Stimulated activated CD4-positive, alpha-beta T cell treated with anti-CD3 and anti-CD28 coated beads, Interleukin-1b, Interleukin-23, amount 100 ng/mL, for 1 hour (primary cell): Measurements from ENCODE around the gene CASKIN1.
"Not testable (repeated sequence)": the region's sequence is repeated elsewhere in the genome, so short reads cannot be mapped to it uniquely, and the experiment has no call there.

Experiments
- DNase-seq, 2 donors: peaks; one replicate each; pipeline ENCODE4 v3.0.0-alpha.2; 2020; ENCODE audit warnings: low read depth in 2 of 2

The CASKIN1 gene

GRCh38 chr16:2142942-2143877 is 53.2 kb downstream of the CASKIN1 start:
- DNase-seq: no peak

- peak; percentile 99 for DNase-seq
These were observed 60.5 kb downstream of the CASKIN1 start, which contains the start of gene PKD1 for GRCh38 chr16:2135770-2136490. Gene PKD1, minus strand, starts transcription at chr16:2135898. Its CDS starts 209 bp downstream, at chr16:2135689.

- not testable (repeated sequence) for DNase-seq
These were observed 61.3 kb downstream of the CASKIN1 start for GRCh38 chr16:2135071-2135470.

GRCh38 chr16:2133797-2134196 is 62.6 kb downstream of the CASKIN1 start:
- not testable (repeated sequence) for DNase-seq

GRCh38 chr16:2129890-2130447 is 66.4 kb downstream of the CASKIN1 start:
- not testable (repeated sequence) for DNase-seq

GRCh38 chr16:2129251-2129650 is 67.2 kb downstream of the CASKIN1 start:
- DNase-seq: not testable (repeated sequence)

GRCh38 chr16:2127630-2128280 is 68.7 kb downstream of the CASKIN1 start:
- not testable (repeated sequence) for DNase-seq
